Peyer's patch (tissue), 4 donors: ENCODE results near the gene OR52K1. TPM values are rescaled to one million over a fixed set of nuclear protein-coding genes. Genes with fewer than 3 reads are reported as not detected.
A peak's percentile ranks its signal among the peaks of the same experiment; 100 is the strongest.

Source experiments
- DNase-seq, 3 donors: peaks; one replicate each; pipeline ENCODE4 v3.0.0-alpha.2; 2017 to 2019
- H3K27ac ChIP-seq, 4 donors: fragments of 200-600 bp; sonication (generic); one replicate each; pipeline ENCODE4 v1.5.1; 2016 to 2019
- H3K27me3 ChIP-seq, 2 donors: fragments of 200-600 bp; sonication (generic); one replicate each; pipeline ENCODE4 v1.5.1; 2019
- H3K36me3 ChIP-seq, 3 donors: fragments of 200-600 bp; sonication (generic); one replicate each; pipeline ENCODE4 v1.5.1; 2016 to 2019
- H3K4me1 ChIP-seq, 4 donors: fragments of 200-600 bp; sonication (generic); one replicate each; pipeline ENCODE4 v1.5.1; 2016 to 2019
- H3K4me3 ChIP-seq, 4 donors: fragments of 200-600 bp; sonication (generic); 1 replicate in 3 of 4; 2 replicates in 1 of 4; pipeline ENCODE4 v1.5.1; 2016 to 2019; ENCODE audit warnings: mild to moderate bottlenecking in 1 of 4
- H3K9me3 ChIP-seq, 4 donors: fragments of 200-600 bp; sonication (generic); one replicate each; pipeline ENCODE4 v1.5.1; 2016 to 2019; ENCODE audit warnings: mild to moderate bottlenecking in 1 of 4
- CTCF ChIP-seq, 6 experiments: fragments of 450-650 bp in 4 of 6; fragments of 200-600 bp in 2 of 6; sonication (generic) in 1 of 6; IDR thresholded peaks; one replicate each; pipeline ENCODE4 v1.5.1; 2017 to 2019; ENCODE audit warnings: antibody characterized with exemption in 6 of 6, mild to moderate bottlenecking in 3 of 6, moderate library complexity in 1 of 6
- POLR2A ChIP-seq, 2 donors: fragments of 450-650 bp; IDR thresholded peaks; one replicate each; pipeline ENCODE4 v1.5.1; 2017; ENCODE audit warnings: antibody characterized with exemption in 2 of 2, mild to moderate bottlenecking in 2 of 2, moderate library complexity in 2 of 2
- total RNA-seq, 4 donors: library from RNA; depleted of rRNA; stranded (reverse); fragments of >200 nt; gene quantifications; one replicate each; pipeline ENCODE4 v1.1.0, GENCODE V29; 2016

The OR52K1 gene
- total RNA-seq, 4 donors from 2014 or later, result not detected

DNA sequence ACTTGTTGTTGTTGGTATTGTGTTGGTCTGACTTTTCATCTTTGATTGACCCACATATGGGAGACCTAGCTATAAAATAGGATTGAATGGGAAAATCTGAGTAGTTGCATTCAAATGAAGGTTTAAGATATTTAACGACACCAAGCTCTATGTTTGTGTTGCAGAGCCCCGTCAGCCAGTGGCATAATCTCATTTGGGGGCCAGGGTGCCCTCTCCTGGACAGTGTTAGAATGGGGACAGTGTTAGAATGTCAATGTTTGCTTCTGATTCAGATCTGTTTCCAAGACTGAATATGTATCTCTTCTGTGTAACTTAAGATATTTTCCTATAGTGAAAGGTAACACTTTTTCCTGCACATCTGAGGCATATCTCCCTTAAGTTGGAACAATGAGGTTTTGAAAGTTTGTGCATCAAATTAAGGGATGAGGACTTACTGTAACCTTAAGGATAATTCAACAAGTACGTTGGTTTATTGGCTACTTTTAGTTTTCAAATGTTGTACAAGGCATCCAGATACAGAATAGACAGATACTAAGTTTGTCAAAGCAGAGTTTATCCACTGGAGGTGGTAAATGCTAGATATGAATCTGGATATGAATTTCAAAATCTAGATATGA, 57.3 kb downstream of the OR52K1 start:
- Histone ChIP-seq H3K4me1 (no peaks in the 10 kb centered on the region), H3K4me3 (no peak overlapping the region), H3K27ac (no peak overlapping the region), H3K27me3 (no peaks in the 10 kb centered on the region), H3K36me3 (no peaks in the 10 kb centered on the region), H3K9me3 (no peaks in the 10 kb centered on the region)
- peak; percentile 25 to 79 (median 63) for DNase-seq
- peak in 4 of 6 experiments; percentile 39 to 62 (median 52) for TF ChIP-seq CTCF (IDR thresholded peaks at IDR 0.05)
- no peak for TF ChIP-seq POLR2A (IDR thresholded peaks at IDR 0.05)

GRCh38 chr11:4541071-4541470, 58.6 kb downstream of the OR52K1 start:
- no peak for TF ChIP-seq POLR2A (IDR thresholded peaks at IDR 0.05)
- no peak for TF ChIP-seq CTCF (IDR thresholded peaks at IDR 0.05)
- no peaks in the 10 kb centered on the region for H3K36me3 ChIP-seq

More at GRCh38 chr11:4541071-4541470, 58.6 kb downstream of the OR52K1 start:
- DNase-seq, result no peak
- H3K4me1 ChIP-seq, result no peaks in the 10 kb centered on the region
- H3K4me3 ChIP-seq, result no peak overlapping the region
- no peak overlapping the region for H3K27ac ChIP-seq
- H3K9me3 ChIP-seq, result no peaks in the 10 kb centered on the region
- no peaks in the 10 kb centered on the region for H3K27me3 ChIP-seq

Other genes starting within 250 kb of the OR52K1 start
- gene OR52B4, start 114.3 kb upstream of the OR52K1 start, total RNA-seq, result not detected
- 10 to 100 TPM; 17.2 to 30.4 (median 19.8) TPM for gene TRIM21, start 88.9 kb upstream of the OR52K1 start, total RNA-seq
- gene OR52K2, start 33.4 kb upstream of the OR52K1 start, total RNA-seq, result not detected
- gene OR52M1, start 62.5 kb downstream of the OR52K1 start, total RNA-seq, result not detected
- gene OR52I2, start 99.1 kb downstream of the OR52K1 start, total RNA-seq, result not detected
- not detected for gene OR52I1, start 111.4 kb downstream of the OR52K1 start, total RNA-seq
- 10 to 100 TPM in 3 of 4 donors, 1 to 10 TPM in 1; 3.3 to 19.6 (median 15.6) TPM for gene TRIM68, start 125.6 kb downstream of the OR52K1 start, total RNA-seq
- gene OR51D1, start 154.8 kb downstream of the OR52K1 start, total RNA-seq, result not detected
- 1 to 10 TPM in 1 of 4 donors, under 1 TPM in 2, not detected in 1; 0.70 to 1.2 (median 0.85) TPM for gene OR51E1, start 161.3 kb downstream of the OR52K1 start, total RNA-seq
- under 1 TPM in 2 of 4 donors, not detected in 2; 0.67 to 0.85 TPM for gene OR51E2, start 215.2 kb downstream of the OR52K1 start, total RNA-seq
- gene MMP26, start 222.1 kb downstream of the OR52K1 start, total RNA-seq, result not detected